GM18909 (cell line): Measurements from ENCODE around the gene SNX8.

Experiments used
- ATAC-seq: cut with Tn5 transposase; IDR thresholded peaks from one replicate; pipeline ENCODE4 v1.9.1; 2021; ENCODE audit warnings: mild to moderate bottlenecking; ENCODE audit not compliant: unreplicated experiment, poor library complexity

Gene SNX8

GRCh38 chr7:2296832-2297231 is 17.4 kb downstream of the SNX8 start:
- no peak for ATAC-seq

DNA sequence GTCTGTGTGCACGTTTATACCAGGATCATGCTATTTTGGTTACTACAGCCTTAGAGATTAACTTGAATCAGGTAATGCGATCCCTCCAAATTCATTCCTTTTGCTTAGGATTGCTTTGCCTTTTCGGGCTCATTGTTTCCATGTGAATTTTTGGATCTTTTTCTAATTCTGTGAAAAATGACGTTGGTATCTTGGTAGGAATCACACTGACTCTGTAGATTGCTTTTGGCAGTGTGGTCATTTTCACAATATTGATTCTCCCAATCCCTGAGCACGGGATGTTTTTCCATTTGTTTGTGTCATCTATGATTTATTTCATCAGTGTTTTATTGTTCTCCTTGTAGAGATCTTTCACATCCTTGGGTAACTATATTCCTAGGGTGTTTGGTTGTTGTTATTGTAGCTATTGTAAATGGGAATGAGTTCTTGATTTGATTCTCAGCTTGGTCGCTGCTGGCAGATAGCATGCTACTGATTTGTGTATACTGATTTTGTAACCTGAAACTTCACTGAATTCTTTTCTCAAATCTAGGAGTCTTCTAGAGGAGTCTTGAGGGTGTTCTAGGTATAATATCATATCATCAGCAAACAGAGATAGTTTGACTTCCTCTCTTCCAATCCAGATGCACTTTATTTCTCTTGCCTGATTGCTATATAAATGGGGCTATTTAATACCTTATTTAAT is 18.2 kb downstream of the SNX8 start:
- ATAC-seq = no peak

GRCh38 chr7:2290877-2291276 is 23.4 kb downstream of the SNX8 start:
- no peak for ATAC-seq

- no peak for ATAC-seq
These were observed 24.6 kb downstream of the SNX8 start for GRCh38 chr7:2289621-2290020.

GRCh38 chr7:2289111-2289586 is 25.1 kb downstream of the SNX8 start:
- no peak for ATAC-seq

- peak; percentile 78 for ATAC-seq
These were observed 25.7 kb downstream of the SNX8 start for GRCh38 chr7:2288503-2288902.

GRCh38 chr7:2287745-2288144 is 26.5 kb downstream of the SNX8 start:
- no peak for ATAC-seq

GRCh38 chr7:2283074-2283473 is 31.2 kb downstream of the SNX8 start:
- no peak for ATAC-seq

DNA sequence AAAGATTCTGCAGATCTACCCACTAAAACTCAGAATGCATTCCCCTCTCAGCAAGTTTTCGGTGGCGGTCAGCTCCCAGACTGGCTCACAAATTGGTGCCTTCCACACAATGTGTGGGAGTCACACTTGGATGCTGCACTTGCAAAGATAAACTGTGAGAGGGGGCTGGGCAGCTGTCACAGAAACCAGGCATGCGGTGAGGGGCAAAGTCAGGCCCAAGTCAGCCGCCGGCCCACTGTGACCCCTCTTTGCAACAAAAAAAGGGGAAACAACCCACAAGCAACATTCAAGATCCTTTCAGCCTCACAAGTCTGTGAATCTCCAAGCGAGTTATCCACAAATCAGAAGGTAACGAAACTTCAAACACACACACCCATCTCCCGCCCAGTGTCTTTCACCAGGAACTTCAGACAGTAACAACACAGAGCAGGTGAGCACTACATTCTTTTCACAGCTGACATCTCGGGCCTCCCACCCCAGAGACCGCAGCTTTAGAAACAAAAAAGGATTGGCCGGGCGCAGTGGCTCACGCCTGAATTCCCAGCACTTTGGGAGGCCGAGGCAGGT is 32.0 kb downstream of the SNX8 start:
- ATAC-seq = no peak

- no peak for ATAC-seq
These were observed 32.7 kb downstream of the SNX8 start for GRCh38 chr7:2281541-2281940.

GRCh38 chr7:2280424-2280823 is 33.8 kb downstream of the SNX8 start:
- ATAC-seq = no peak

DNA sequence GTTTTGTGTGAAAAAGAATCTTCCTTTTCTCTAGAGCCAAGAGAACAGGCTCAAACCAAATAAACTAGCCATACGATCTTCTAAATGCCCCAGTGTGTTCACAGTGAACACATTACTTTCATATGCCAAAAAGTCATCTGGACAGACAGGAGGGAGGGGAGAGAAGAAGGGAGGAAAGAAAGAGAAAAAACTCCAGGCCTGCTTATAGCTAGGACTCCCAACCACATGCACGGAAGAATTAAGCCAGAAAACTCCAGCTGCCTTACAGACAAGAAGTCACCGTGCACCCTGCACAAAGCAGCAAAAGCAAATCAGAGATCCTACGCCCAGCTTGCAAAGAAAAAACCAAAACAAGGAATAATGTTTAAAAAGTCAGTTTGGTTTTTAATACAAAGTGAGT is 34.3 kb downstream of the SNX8 start:
- ATAC-seq = no peak

- ATAC-seq = no peak
These were observed 36.2 kb downstream of the SNX8 start for GRCh38 chr7:2278026-2278425.

- ATAC-seq = no peak
These were observed 38.1 kb downstream of the SNX8 start for GRCh38 chr7:2276107-2276506.

DNA sequence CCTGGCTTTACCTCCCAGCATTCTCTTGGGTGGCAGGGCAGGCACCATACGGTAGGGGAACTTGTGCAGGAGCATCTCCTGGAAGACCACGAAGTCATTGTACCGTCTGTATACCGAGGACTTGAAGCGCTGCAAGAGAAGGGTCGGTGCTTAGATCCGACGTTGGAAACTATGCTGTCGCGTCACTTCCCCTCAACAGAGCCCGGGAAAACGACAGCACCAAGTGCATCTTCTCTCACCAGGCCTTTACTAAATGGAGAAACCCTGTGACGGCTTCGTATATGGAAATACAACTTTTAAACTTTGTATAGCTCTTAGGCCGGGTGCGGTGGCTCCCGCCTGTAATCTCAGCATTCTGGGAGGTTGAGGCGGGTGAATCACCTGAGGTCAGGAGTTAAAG is 39.1 kb downstream of the SNX8 start:
- ATAC-seq = no peak

- ATAC-seq = no peak
These were observed 39.6 kb downstream of the SNX8 start for GRCh38 chr7:2274666-2275065.

DNA sequence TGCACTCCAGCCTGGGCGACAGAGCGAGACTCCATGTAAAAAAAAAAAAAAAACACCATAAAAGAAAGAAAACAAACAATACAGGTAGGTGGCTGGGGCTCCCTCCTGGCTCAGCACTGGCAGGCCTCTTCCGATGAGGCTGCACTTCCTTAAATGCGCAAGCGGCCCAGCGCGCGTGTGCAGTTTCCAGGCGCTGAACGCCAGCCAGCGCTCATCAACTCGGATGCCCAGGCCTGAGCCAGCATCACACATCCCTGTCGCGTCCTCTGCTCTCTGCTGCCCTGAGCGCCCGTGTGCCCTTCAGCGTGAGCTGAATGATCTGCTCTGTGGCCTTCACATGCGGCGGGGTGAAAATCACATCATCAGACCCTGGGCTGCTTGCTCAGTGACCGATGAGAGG is 40.4 kb downstream of the SNX8 start:
- no peak for ATAC-seq

- ATAC-seq = no peak
These were observed 42.2 kb downstream of the SNX8 start for GRCh38 chr7:2272031-2272430.

DNA sequence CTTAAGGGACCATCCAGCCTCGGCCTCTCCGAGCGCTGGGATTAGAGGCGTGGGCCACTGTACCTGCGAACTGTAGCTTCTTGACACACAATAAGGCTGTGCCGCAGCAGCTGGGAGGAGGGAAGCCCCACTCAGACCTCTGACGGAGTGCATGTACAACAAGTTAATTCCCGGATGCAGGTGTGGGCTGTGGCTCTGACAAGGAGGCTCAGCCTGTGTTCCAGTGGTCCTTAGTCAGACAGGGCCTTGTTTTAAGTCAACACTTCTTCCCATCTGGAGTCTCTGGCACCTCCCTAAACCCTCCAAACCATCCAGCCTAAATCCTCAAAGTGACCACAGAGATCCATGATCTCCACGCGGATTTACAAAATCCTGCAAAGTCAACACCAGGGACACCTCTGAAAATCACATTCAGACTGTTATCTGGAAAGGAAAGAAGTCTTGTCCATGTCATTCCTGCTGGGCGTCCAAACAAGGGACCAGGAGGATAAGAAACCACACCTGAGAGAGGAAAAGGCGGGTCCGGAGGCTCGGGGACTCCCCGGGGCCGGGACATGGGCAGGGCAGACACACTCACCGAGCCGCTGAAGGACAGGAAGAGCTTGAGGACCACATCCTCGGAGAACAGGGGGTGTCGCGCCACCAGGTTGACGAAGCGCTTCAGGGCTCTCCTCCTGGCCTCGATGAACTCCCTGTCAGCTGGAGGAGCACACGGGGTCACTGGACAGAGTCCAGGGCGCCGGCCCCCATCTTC is 42.8 kb downstream of the SNX8 start:
- ATAC-seq = no peak

DNA sequence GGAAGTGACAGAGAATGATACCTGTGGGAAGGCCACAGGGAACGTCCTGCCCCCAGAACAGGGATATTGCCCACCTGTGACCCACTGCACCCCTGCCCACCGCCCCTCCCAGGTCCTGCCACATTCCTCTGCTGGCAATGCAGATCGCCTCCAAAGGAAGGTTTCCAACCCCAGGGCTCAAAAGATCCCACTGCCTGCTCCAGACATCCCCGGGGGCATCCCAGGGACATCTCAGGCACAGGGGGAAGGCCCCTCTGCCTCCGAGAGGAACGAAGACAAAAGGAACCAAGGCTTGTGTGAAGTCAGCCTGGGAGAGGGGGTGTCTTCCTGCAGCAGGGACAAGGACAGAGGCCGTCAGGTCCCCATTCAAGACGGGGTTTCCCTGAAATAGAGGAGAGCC is 43.7 kb downstream of the SNX8 start:
- no peak for ATAC-seq

- no peak for ATAC-seq
These were observed 44.2 kb downstream of the SNX8 start for GRCh38 chr7:2269991-2270460.
